SK-N-SH (cell line): ENCODE data around the gene MED26.

Experiments used
- EP300 ChIP-seq, 2 experiments: IDR thresholded peaks; 2 replicates each; pipeline versions ENCODE4 v1.4.0 to v1.6.1; 2012; ENCODE audit warnings: borderline replicate concordance in 1 of 2, low read depth in 1 of 2, low read length in 1 of 2
- GABPA ChIP-seq: IDR thresholded peaks from 2 replicates; pipeline ENCODE4 v1.4.0; 2012; ENCODE audit warnings: low read depth, mild to moderate bottlenecking
- MXI1 ChIP-seq: IDR thresholded peaks from 2 replicates; pipeline ENCODE4 v1.6.1; 2012; ENCODE audit warnings: mild to moderate bottlenecking, low read depth, low read length, improper control_type of control experiment
- POLR2AphosphoS5 ChIP-seq: IDR thresholded peaks from 2 replicates; pipeline ENCODE4 v1.6.1; 2012; ENCODE audit warnings: low read depth, low read length
- RCOR1 ChIP-seq: fragments of 150-350 bp; IDR thresholded peaks from 2 replicates; pipeline ENCODE4 v1.6.1; 2017; ENCODE audit warnings: antibody characterized with exemption, low read length
- RFX5 ChIP-seq: IDR thresholded peaks from 2 replicates; pipeline ENCODE4 v1.6.1; 2012; ENCODE audit warnings: mild to moderate bottlenecking, improper control_type of control experiment, low read length
- RXRA ChIP-seq: IDR thresholded peaks from 2 replicates; pipeline ENCODE4 v1.4.0; 2012; ENCODE audit warnings: low read depth, mild to moderate bottlenecking, borderline replicate concordance
- TEAD4 ChIP-seq: IDR thresholded peaks from 2 replicates; pipeline ENCODE4 v1.4.0; 2012; ENCODE audit warnings: mild to moderate bottlenecking, borderline replicate concordance; ENCODE audit not compliant: insufficient read depth
- YY1 ChIP-seq: IDR thresholded peaks from 2 replicates; pipeline ENCODE4 v1.4.0; 2012; ENCODE audit warnings: low read depth, mild to moderate bottlenecking
- TF ChIP-seq, protein P1 (sequence below): fragments of 200-600 bp; sonication (generic); IDR thresholded peaks from 2 replicates; pipeline ENCODE4 v1.6.1; 2017; ENCODE audit warnings: antibody characterized with exemption, mild to moderate bottlenecking, moderate library complexity
- TF ChIP-seq, protein P2 (sequence below): IDR thresholded peaks from 2 replicates; pipeline ENCODE4 v1.4.0; 2012; ENCODE audit warnings: low read depth
- TF ChIP-seq, protein P3 (sequence below): IDR thresholded peaks from 2 replicates; pipeline ENCODE4 v1.6.1; 2012; ENCODE audit warnings: mild to moderate bottlenecking, low read depth, low read length, moderate library complexity

DNA sequence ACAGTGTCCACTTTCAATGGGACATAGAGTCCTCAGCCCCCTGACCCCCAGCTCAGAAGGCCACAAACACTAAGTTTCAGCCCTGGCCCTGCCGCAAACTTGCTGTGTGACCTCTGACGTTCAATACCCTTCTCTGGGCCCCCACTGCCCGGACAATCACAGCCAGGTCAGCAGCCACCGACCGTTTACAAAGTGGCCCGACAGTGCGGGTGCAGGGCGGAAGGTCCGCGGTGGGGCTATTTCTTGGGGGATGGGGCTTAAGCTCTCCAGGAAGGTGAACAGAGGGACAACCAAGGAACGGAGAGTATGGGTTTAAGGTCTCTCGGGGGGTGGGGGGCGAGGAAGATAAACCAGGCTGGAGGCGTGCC is 31.4 kb upstream of the MED26 start:
- TF ChIP-seq, protein P1, sequence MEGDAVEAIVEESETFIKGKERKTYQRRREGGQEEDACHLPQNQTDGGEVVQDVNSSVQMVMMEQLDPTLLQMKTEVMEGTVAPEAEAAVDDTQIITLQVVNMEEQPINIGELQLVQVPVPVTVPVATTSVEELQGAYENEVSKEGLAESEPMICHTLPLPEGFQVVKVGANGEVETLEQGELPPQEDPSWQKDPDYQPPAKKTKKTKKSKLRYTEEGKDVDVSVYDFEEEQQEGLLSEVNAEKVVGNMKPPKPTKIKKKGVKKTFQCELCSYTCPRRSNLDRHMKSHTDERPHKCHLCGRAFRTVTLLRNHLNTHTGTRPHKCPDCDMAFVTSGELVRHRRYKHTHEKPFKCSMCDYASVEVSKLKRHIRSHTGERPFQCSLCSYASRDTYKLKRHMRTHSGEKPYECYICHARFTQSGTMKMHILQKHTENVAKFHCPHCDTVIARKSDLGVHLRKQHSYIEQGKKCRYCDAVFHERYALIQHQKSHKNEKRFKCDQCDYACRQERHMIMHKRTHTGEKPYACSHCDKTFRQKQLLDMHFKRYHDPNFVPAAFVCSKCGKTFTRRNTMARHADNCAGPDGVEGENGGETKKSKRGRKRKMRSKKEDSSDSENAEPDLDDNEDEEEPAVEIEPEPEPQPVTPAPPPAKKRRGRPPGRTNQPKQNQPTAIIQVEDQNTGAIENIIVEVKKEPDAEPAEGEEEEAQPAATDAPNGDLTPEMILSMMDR: no peak
- no peak for TF ChIP-seq POLR2AphosphoS5
- no peak for TF ChIP-seq RFX5
- TF ChIP-seq, protein P2, sequence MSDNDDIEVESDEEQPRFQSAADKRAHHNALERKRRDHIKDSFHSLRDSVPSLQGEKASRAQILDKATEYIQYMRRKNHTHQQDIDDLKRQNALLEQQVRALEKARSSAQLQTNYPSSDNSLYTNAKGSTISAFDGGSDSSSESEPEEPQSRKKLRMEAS: no peak
- TF ChIP-seq EP300 (IDR thresholded peaks at IDR 0.05; ENCODE audit: borderline replicate concordance in 1 of 2, low read depth in 1 of 2, low read length in 1 of 2): no peak
- TF ChIP-seq, protein P3, sequence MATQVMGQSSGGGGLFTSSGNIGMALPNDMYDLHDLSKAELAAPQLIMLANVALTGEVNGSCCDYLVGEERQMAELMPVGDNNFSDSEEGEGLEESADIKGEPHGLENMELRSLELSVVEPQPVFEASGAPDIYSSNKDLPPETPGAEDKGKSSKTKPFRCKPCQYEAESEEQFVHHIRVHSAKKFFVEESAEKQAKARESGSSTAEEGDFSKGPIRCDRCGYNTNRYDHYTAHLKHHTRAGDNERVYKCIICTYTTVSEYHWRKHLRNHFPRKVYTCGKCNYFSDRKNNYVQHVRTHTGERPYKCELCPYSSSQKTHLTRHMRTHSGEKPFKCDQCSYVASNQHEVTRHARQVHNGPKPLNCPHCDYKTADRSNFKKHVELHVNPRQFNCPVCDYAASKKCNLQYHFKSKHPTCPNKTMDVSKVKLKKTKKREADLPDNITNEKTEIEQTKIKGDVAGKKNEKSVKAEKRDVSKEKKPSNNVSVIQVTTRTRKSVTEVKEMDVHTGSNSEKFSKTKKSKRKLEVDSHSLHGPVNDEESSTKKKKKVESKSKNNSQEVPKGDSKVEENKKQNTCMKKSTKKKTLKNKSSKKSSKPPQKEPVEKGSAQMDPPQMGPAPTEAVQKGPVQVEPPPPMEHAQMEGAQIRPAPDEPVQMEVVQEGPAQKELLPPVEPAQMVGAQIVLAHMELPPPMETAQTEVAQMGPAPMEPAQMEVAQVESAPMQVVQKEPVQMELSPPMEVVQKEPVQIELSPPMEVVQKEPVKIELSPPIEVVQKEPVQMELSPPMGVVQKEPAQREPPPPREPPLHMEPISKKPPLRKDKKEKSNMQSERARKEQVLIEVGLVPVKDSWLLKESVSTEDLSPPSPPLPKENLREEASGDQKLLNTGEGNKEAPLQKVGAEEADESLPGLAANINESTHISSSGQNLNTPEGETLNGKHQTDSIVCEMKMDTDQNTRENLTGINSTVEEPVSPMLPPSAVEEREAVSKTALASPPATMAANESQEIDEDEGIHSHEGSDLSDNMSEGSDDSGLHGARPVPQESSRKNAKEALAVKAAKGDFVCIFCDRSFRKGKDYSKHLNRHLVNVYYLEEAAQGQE: no peak
- no peak for TF ChIP-seq RXRA
- no peak for TF ChIP-seq GABPA
- no peak for TF ChIP-seq RCOR1
- TF ChIP-seq MXI1: no peak
- TF ChIP-seq TEAD4: no peak
- no peak for TF ChIP-seq YY1
